Neural cell (in vitro differentiated cells): Measurements from ENCODE around the gene VN1R5. TPM values are rescaled to one million over a fixed set of nuclear protein-coding genes. Genes with fewer than 3 reads are reported as not detected.
"Not testable (repeated sequence)": the region's sequence is repeated elsewhere in the genome, so short reads cannot be mapped to it uniquely, and the experiment has no call there.

Experiments used
- H2AFZ ChIP-seq: fragments of 200-600, 300-800 bp; sonication (generic), shearing (Covaris generic); 2 replicates; pipeline ENCODE4 v1.6.0; 2014; ENCODE audit warnings: low read depth, mild to moderate bottlenecking, antibody characterized with exemption, low read length, moderate library complexity
- H3F3A ChIP-seq: fragments of 200-600 bp; shearing (Covaris generic); 2 replicates; pipeline ENCODE4 v1.6.1; 2016; ENCODE audit warnings: mild to moderate bottlenecking, moderate library complexity, mixed read lengths, antibody characterized with exemption, low read length; ENCODE audit not compliant: insufficient read depth, poor library complexity, severe bottlenecking
- H3K27ac ChIP-seq: fragments of 200-600, 300-800 bp; sonication (generic), shearing (Covaris generic); 2 replicates; pipeline ENCODE4 v1.5.1; 2014; ENCODE audit warnings: mild to moderate bottlenecking, low read length, moderate library complexity
- H3K27me3 ChIP-seq: fragments of 300-800, 200-600 bp; sonication (generic), shearing (Covaris generic); 2 replicates; pipeline ENCODE4 v1.6.0; 2014; ENCODE audit warnings: mild to moderate bottlenecking, low read depth, low read length, moderate library complexity; ENCODE audit not compliant: insufficient read depth
- H3K36me3 ChIP-seq: fragments of 300-800, 200-600 bp; sonication (generic), shearing (Covaris generic); 2 replicates; pipeline ENCODE4 v1.5.1; 2014; ENCODE audit warnings: mild to moderate bottlenecking, antibody characterized with exemption, low read length, moderate library complexity; ENCODE audit not compliant: insufficient read depth
- H3K4me2 ChIP-seq: fragments of 300-800, 200-600 bp; sonication (generic), shearing (Covaris generic); 2 replicates; pipeline ENCODE4 v1.6.0; 2014; ENCODE audit warnings: mild to moderate bottlenecking, low read length
- H3K4me3 ChIP-seq: fragments of 300-800, 200-600 bp; sonication (generic), shearing (Covaris generic); 2 replicates; pipeline ENCODE4 v1.5.1; 2014; ENCODE audit warnings: mild to moderate bottlenecking, low read length, moderate library complexity
- H3K79me2 ChIP-seq: fragments of 200-600 bp; shearing (Covaris generic); replicated peaks from 2 replicates; pipeline ENCODE4 v1.6.0; 2014; ENCODE audit warnings: mild to moderate bottlenecking, low read length, moderate library complexity; ENCODE audit not compliant: insufficient read depth
- H3K9ac ChIP-seq: fragments of 300-800, 200-600 bp; sonication (generic), shearing (Covaris generic); 2 replicates; pipeline ENCODE4 v1.6.1; 2016; ENCODE audit warnings: mild to moderate bottlenecking, low read length, mixed read lengths
- H3K9me2 ChIP-seq: fragments of 200-600 bp; shearing (Covaris generic); 2 replicates; pipeline ENCODE4 v1.6.1; 2016; ENCODE audit warnings: mild to moderate bottlenecking, low read length, mixed read lengths; ENCODE audit not compliant: insufficient read depth
- H3K9me3 ChIP-seq: fragments of 200-600, 300-800 bp; sonication (generic), shearing (Covaris generic); 2 replicates; pipeline ENCODE4 v1.6.1; 2016; ENCODE audit warnings: mild to moderate bottlenecking, mixed run types, low read length, moderate library complexity, mixed read lengths
- H4K20me1 ChIP-seq: fragments of 200-600 bp; shearing (Covaris generic); 2 replicates; pipeline ENCODE4 v1.6.1; 2016; ENCODE audit warnings: mild to moderate bottlenecking, mixed run types; ENCODE audit not compliant: insufficient read depth
- CTCF ChIP-seq: fragments of 450-650 bp; IDR thresholded peaks from 2 replicates; pipeline ENCODE4 v1.5.1; 2014; ENCODE audit warnings: antibody characterized with exemption, mild to moderate bottlenecking, moderate library complexity; ENCODE audit not compliant: poor library complexity, severe bottlenecking
- EP300 ChIP-seq: fragments of 450-650 bp; conservative IDR thresholded peaks from 2 replicates; pipeline ENCODE4 v1.6.1; 2014; ENCODE audit warnings: antibody characterized with exemption, mild to moderate bottlenecking, moderate library complexity; ENCODE audit not compliant: poor library complexity, severe bottlenecking
- EZH2 ChIP-seq: fragments of 200-600, 300-800 bp; shearing (Covaris generic), sonication (generic); IDR thresholded peaks from 2 replicates; pipeline ENCODE4 v1.6.1; 2014; ENCODE audit warnings: antibody characterized with exemption, low read length, borderline replicate concordance, mild to moderate bottlenecking; ENCODE audit not compliant: insufficient read depth, poor library complexity, severe bottlenecking
- MXI1 ChIP-seq: fragments of 450-650 bp; conservative IDR thresholded peaks from 2 replicates; pipeline ENCODE4 v1.6.1; 2014; ENCODE audit warnings: antibody characterized with exemption, mild to moderate bottlenecking; ENCODE audit not compliant: poor library complexity, severe bottlenecking
- POLR2AphosphoS5 ChIP-seq: IDR thresholded peaks from 2 replicates; pipeline ENCODE4 v1.6.1; 2012
- RAD21 ChIP-seq: fragments of 450-650 bp; conservative IDR thresholded peaks from 2 replicates; pipeline ENCODE4 v1.6.1; 2014; ENCODE audit warnings: antibody characterized with exemption, mild to moderate bottlenecking, moderate library complexity
- REST ChIP-seq: IDR thresholded peaks from 2 replicates; pipeline ENCODE4 v1.6.1; 2012; ENCODE audit warnings: borderline replicate concordance
- SMC3 ChIP-seq: fragments of 450-650 bp; conservative IDR thresholded peaks from 2 replicates; pipeline ENCODE4 v1.6.1; 2014; ENCODE audit warnings: antibody characterized with exemption, mild to moderate bottlenecking, moderate library complexity; ENCODE audit not compliant: poor library complexity
- TAF1 ChIP-seq: IDR thresholded peaks from 2 replicates; pipeline ENCODE4 v1.6.1; 2012; ENCODE audit warnings: low read depth
- polyA minus RNA-seq: library from RNA; depleted of rRNA, polyadenylated mRNA; stranded (reverse); fragments of >200 nt; gene quantifications from 2 replicates; pipeline ENCODE4 v1.2.3, GENCODE V29; 2014
- polyA plus RNA-seq: library from polyadenylated mRNA; depleted of rRNA; stranded (reverse); fragments of >200 nt; gene quantifications from 2 replicates; pipeline ENCODE4 v1.2.3, GENCODE V29; 2014

VN1R5 gene
- not detected in 2 replicates for polyA plus RNA-seq
- not detected in 2 replicates for polyA minus RNA-seq

DNA sequence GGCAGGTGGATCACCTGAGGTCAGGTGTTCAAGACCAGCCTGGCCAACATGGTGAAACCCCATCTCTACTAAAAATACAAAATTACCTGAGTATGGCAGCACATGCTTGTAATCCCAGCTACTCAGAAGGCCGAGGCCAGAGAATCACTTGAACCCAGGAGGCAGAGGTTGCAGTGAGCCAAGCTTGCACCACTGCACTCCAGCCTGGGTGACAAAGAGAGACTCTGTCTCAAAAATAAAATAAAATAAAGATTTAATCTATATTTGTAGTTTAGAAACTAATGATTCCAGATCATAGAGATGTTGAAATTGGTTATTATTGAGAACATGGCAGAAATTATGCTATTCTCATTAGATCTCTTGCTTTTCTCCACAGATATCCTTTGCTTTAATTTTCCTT lies at the start of gene VN1R5:
Gene VN1R5, plus strand, starts transcription at position 301 of the 400 bp plus-strand sequence.
- H3K4me3 ChIP-seq, H3K9me2 ChIP-seq, H4K20me1 ChIP-seq, H3K27me3 ChIP-seq, H3K79me2 ChIP-seq, H3K9me3 ChIP-seq, H3K4me2 ChIP-seq, H3K36me3 ChIP-seq, H3F3A ChIP-seq, H3K9ac ChIP-seq, H2AFZ ChIP-seq, H3K27ac ChIP-seq: not testable (repeated sequence)

- H3F3A ChIP-seq, result no peaks in the 10 kb centered on the region
- TF ChIP-seq TAF1 (no peak), CTCF (no peak), EP300 (no peak), SMC3 (no peak), POLR2AphosphoS5 (no peak), RAD21 (no peak), MXI1 (no peak), EZH2 (no peak), REST (no peak)
- peak overlapping the region; percentile 94 for H3K4me3 ChIP-seq
- peaks cover 30% of the 10 kb centered on the region for H3K79me2 ChIP-seq
- H3K9me2 ChIP-seq, result no peaks in the 10 kb centered on the region
- H4K20me1 ChIP-seq, result no peaks in the 10 kb centered on the region
- no peaks in the 10 kb centered on the region for H3K9me3 ChIP-seq
- H3K27me3 ChIP-seq, result no peaks in the 10 kb centered on the region
- peak overlapping the region; percentile 70 for H3K9ac ChIP-seq
- H2AFZ ChIP-seq, result no peak overlapping the region
- H3K4me2 ChIP-seq, result peak overlapping the region; percentile 81
- H3K27ac ChIP-seq, result no peak overlapping the region
- H3K36me3 ChIP-seq, result no peaks in the 10 kb centered on the region
Measured at GRCh38 chr1:247209396-247209795, 46.5 kb upstream of the VN1R5 start.

- Histone ChIP-seq H3K79me2 (peaks cover 30% of the 10 kb centered on the region), H4K20me1 (no peaks in the 10 kb centered on the region), H3K27me3 (no peaks in the 10 kb centered on the region), H3K9ac (peak overlapping the region; percentile 70), H3K9me3 (no peaks in the 10 kb centered on the region), H2AFZ (peak overlapping the region; percentile 35), H3K4me2 (peak overlapping the region; percentile 81), H3K27ac (peak overlapping the region; percentile 48), H3K36me3 (no peaks in the 10 kb centered on the region), H3K9me2 (no peaks in the 10 kb centered on the region), H3K4me3 (peak overlapping the region; percentile 94), H3F3A (no peaks in the 10 kb centered on the region)
- TF ChIP-seq POLR2AphosphoS5 (no peak), RAD21 (no peak), MXI1 (no peak), REST (no peak), TAF1 (no peak), CTCF (no peak), SMC3 (no peak), EZH2 (no peak), EP300 (no peak)
Measured at GRCh38 chr1:247210062-247210375, 45.9 kb upstream of the VN1R5 start.
